Spleen (tissue), 11 donors: ENCODE results near the gene MBOAT7. TPM values are rescaled to one million over a fixed set of nuclear protein-coding genes. Genes with fewer than 3 reads are reported as not detected.

Experiments used
- DNase-seq: peaks from one replicate; pipeline ENCODE4 v3.0.0-alpha.2; 2020
- H3K27ac ChIP-seq, 8 donors: fragments of 200-600 bp; sonication (generic) in 7 of 8; 1 replicate in 4 of 8; 2 replicates in 4 of 8; pipeline versions ENCODE4 v1.5.0 to v1.8.0; 2016 to 2021; ENCODE audit warnings: inconsistent platforms in 4 of 8, mild to moderate bottlenecking in 4 of 8, moderate library complexity in 1 of 8
- H3K27me3 ChIP-seq, 7 donors: fragments of 200-600 bp; sonication (generic) in 6 of 7; replicated peaks in 1 of 7; 1 replicate in 4 of 7; 2 replicates in 3 of 7; pipeline versions ENCODE4 v1.5.0 to v1.8.0; 2016 to 2021; ENCODE audit warnings: inconsistent platforms in 3 of 7, mild to moderate bottlenecking in 1 of 7
- H3K36me3 ChIP-seq, 6 donors: fragments of 200-600 bp; sonication (generic) in 5 of 6; 1 replicate in 4 of 6; 2 replicates in 2 of 6; pipeline versions ENCODE4 v1.5.0 to v1.8.0; 2016 to 2021; ENCODE audit warnings: inconsistent platforms in 2 of 6
- H3K4me1 ChIP-seq, 6 donors: fragments of 200-600 bp; sonication (generic) in 5 of 6; 1 replicate in 3 of 6; 2 replicates in 3 of 6; pipeline versions ENCODE4 v1.5.0 to v1.8.0; 2016 to 2021; ENCODE audit warnings: inconsistent platforms in 3 of 6
- H3K4me3 ChIP-seq, 8 donors: fragments of 200-600 bp; sonication (generic) in 7 of 8; 1 replicate in 4 of 8; 2 replicates in 4 of 8; pipeline versions ENCODE4 v1.5.0 to v1.8.0; 2016 to 2021; ENCODE audit warnings: inconsistent platforms in 4 of 8, mild to moderate bottlenecking in 4 of 8, moderate library complexity in 2 of 8
- H3K9me3 ChIP-seq, 8 donors: fragments of 200-600 bp; sonication (generic) in 7 of 8; 1 replicate in 4 of 8; 2 replicates in 4 of 8; pipeline versions ENCODE4 v1.5.0 to v1.8.0; 2016 to 2021; ENCODE audit warnings: inconsistent platforms in 4 of 8
- CTCF ChIP-seq, 11 experiments: fragments of 200-600 bp in 7 of 11; fragments of 450-650 bp in 4 of 11; sonication (generic) in 4 of 11; IDR thresholded peaks in 8 of 11; conservative IDR thresholded peaks in 3 of 11; 1 replicate in 7 of 11; 2 replicates in 4 of 11; pipeline versions ENCODE4 v1.4.0 to v1.8.0; 2016 to 2021; ENCODE audit warnings: antibody characterized with exemption in 11 of 11, inconsistent platforms in 4 of 11, mild to moderate bottlenecking in 1 of 11
- POLR2A ChIP-seq, 3 donors: fragments of 450-650 bp; IDR thresholded peaks; one replicate each; pipeline ENCODE4 v1.5.1; 2017; ENCODE audit warnings: antibody characterized with exemption in 3 of 3, mild to moderate bottlenecking in 1 of 3
- POLR2AphosphoS5 ChIP-seq, 3 donors: sonication (generic); formaldehyde crosslinking; IDR thresholded peaks; one replicate each; pipeline ENCODE4 v1.5.1; 2017; ENCODE audit warnings: antibody characterized with exemption in 3 of 3
- WGBS, 5 donors: extraction: QIAGEN DNeasy Blood & Tissue Kit in 3 of 5; methylation state at CpG; one replicate each; pipeline versions ENCODE4 v1.1.5 to v1.1.7; 2013 to 2018; 5-methylcytosine and 5-hydroxymethylcytosine counted together
- intact Hi-C: fragments of 100-400 bp; cut with DNase I; formaldehyde crosslinking; loops from one replicate; pipeline ENCODE4 v1.15.0; 2023; ENCODE audit warnings: low total_unique reads
- polyA plus RNA-seq, 3 donors: library from polyadenylated mRNA; stranded (reverse); fragments of 200-250 nt; gene quantifications; one replicate each; pipeline ENCODE4 v1.2.1, GENCODE V29; 2013
- total RNA-seq, 7 donors: library from RNA; depleted of rRNA in 3 of 7; stranded (reverse); fragments of >200 nt in 3 of 7; fragmentation: NEBNext Ultra II Directional in 4 of 7; extraction: Animal tissue kit (Norgen Biotek cat#: 25700) in 4 of 7; gene quantifications; one replicate each; pipeline versions ENCODE4 v1.1.0 to v1.2.1, GENCODE V29; 2016 to 2021
- donor health status: healthy with polysubstance abuse.
- donor health status: DM: no; HTN: no; CAD: no; lungs with moderate emphysema.
- donor health status: DM: no; HTN: no; CAD: no.
- donor health status: Bipolar disorder and iron deficiency.
- donor health status: healthy.
- donor health status: DM: no; HTN: no; CAD: no.
- donor health status: DM: yes; HTN: yes; CAD: no.

Gene MBOAT7
- total and polyA plus RNA-seq, 10 donors: 12.0 to 208 (median 82.9) TPM

- Histone ChIP-seq H3K27ac (no peak overlapping the region), H3K4me3 (no peak overlapping the region), H3K36me3 (peaks cover 0 to 93% (median 18%) of the 10 kb centered on the region in 6 donors), H3K27me3 (no peaks in the 10 kb centered on the region), H3K9me3 (no peaks in the 10 kb centered on the region), H3K4me1 (no peaks in the 10 kb centered on the region)
- 96 to 97% (median 96%) methylated on average over 30 to 37 of the region's 37 CpGs for WGBS, 5 donors
- intact Hi-C loops: no loop called here
- DNase-seq: peak; percentile 64
- TF ChIP-seq POLR2AphosphoS5 (IDR thresholded peaks at IDR 0.05) (peak in 1 of 3 donors; percentile 36), CTCF (IDR thresholded peaks at IDR 0.05 in 8 of 11, conservative IDR thresholded peaks at IDR 0.05 in 3 of 11) (no peak)
Observed at GRCh38 chr19:54180691-54181091, 8.7 kb downstream of the MBOAT7 start.

GRCh38 chr19:54179921-54180461 lies 9.4 kb downstream of the MBOAT7 start:
- H3K36me3 ChIP-seq: peaks cover 0 to 93% (median 18%) of the 10 kb centered on the region in 6 donors
- TF ChIP-seq POLR2A (IDR thresholded peaks at IDR 0.05): no peak
- TF ChIP-seq CTCF (IDR thresholded peaks at IDR 0.05 in 8 of 11, conservative IDR thresholded peaks at IDR 0.05 in 3 of 11): peak in 1 of 11 experiments; percentile 22
- no peak for TF ChIP-seq POLR2AphosphoS5 (IDR thresholded peaks at IDR 0.05)
- peak; percentile 70 for DNase-seq
- intact Hi-C loops: no loop called here
- no peak overlapping the region for H3K4me3 ChIP-seq
- WGBS, 5 donors: 51 to 73% (median 70%) methylated on average over 7 to 10 of the region's 10 CpGs
- H3K27ac ChIP-seq: no peak overlapping the region
- H3K4me1 ChIP-seq: no peaks in the 10 kb centered on the region
- no peaks in the 10 kb centered on the region for H3K9me3 ChIP-seq
- no peaks in the 10 kb centered on the region for H3K27me3 ChIP-seq

- H3K4me3 ChIP-seq: no peak overlapping the region
- DNase-seq: no peak
- peaks cover 0 to under 1% (median 0%) of the 10 kb centered on the region in 6 donors for H3K4me1 ChIP-seq
- WGBS, 5 donors: 86 to 95% (median 86%) methylated on average over 9 to 10 of the region's 10 CpGs
- no peaks in the 10 kb centered on the region for H3K27me3 ChIP-seq
- TF ChIP-seq POLR2AphosphoS5 (IDR thresholded peaks at IDR 0.05) (no peak), CTCF (IDR thresholded peaks at IDR 0.05 in 8 of 11, conservative IDR thresholded peaks at IDR 0.05 in 3 of 11) (no peak), POLR2A (IDR thresholded peaks at IDR 0.05) (no peak)
- H3K36me3 ChIP-seq: peaks cover 0 to 90% (median 18%) of the 10 kb centered on the region in 6 donors
- intact Hi-C loops: no loop called here
- H3K9me3 ChIP-seq: no peaks in the 10 kb centered on the region
- H3K27ac ChIP-seq: no peak overlapping the region
Observed at GRCh38 chr19:54179262-54179852, 10.0 kb downstream of the MBOAT7 start.

- no peak overlapping the region for H3K4me3 ChIP-seq
- peaks cover 0 to 90% (median 18%) of the 10 kb centered on the region in 6 donors for H3K36me3 ChIP-seq
- peaks cover 0 to 6% (median 0%) of the 10 kb centered on the region in 7 donors for H3K27me3 ChIP-seq
- intact Hi-C loops: no loop called here
- peak; percentile 78 for DNase-seq
- no peak for TF ChIP-seq POLR2A (IDR thresholded peaks at IDR 0.05)
- peak in 2 of 3 donors; percentile 22 to 59 for TF ChIP-seq POLR2AphosphoS5 (IDR thresholded peaks at IDR 0.05)
- no peak overlapping the region for H3K27ac ChIP-seq
- WGBS, 5 donors: 85 to 92% (median 89%) methylated on average over 20 to 23 of the region's 23 CpGs
- H3K4me1 ChIP-seq: peaks cover 0 to 7% (median 4%) of the 10 kb centered on the region in 6 donors
- no peaks in the 10 kb centered on the region for H3K9me3 ChIP-seq
Observed at GRCh38 chr19:54178581-54179261, 10.7 kb downstream of the MBOAT7 start.
